A204.1 (cell line): ENCODE data around the gene STXBP6.

ENCODE experiments used
- FAIRE-seq: peaks from 2 replicates; lab custom pipeline; 2012; peaks lifted over from hg19 to GRCh38; lab: Jason Lieb, UNC

The STXBP6 gene

DNA sequence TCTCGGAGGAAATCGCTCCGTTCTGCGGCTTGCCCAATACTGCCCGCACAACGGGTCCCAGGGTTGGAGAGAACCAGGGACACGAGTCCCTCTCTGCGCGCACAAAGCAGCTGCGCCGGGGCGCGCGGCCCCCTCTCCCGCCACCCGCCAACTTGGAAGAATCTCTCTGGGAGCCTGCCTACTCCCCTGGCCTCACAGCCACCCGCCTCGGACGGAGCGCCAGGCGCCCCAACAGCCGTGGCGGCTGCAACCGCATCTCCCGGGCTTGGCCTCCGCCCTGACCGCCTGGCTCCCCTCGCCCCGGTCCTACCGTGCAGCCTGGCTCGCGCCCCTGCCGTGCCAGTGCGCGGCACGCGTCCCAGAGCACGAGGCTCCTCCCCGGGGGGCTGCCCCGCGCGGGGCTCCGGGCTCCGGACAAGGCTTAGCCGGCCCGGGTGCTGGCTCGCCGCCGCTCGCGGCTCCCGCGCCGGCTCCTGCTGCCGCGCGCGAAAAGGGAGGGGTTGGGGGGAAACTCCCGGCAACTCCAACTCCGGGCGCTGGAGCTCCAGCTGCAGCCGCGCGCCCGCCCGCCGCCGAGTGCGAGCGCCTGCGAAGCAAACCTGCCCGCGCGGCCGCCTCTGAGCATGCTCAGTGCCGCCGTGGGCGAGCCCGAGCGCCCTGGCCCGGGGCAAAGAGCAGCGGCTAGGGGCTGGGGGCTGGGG lies at the start of gene STXBP6:
Gene STXBP6 (minus strand): TSS at position 580 of the 701 bp plus-strand sequence. CDS start 75,329 bp downstream, outside the sequence.
- no peak for FAIRE-seq

DNA sequence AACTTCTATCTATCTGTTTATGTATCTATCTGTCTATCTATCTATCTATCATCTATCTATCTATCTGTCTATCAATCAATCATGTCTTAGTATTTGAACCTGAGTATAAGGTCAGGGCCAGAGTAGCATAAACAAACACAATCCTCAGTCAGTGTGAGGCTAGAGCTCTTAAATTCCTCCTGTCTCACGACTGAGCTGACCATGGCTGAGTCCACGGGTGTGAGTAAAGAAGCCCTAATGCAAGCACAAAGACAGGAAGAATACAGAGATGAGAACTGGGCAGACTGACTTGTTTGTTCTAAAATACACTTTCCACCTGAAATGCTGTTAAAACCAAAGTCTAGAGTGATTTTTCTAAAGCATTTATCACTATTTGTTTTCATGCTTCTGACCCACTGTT lies 47.2 kb upstream of the STXBP6 start:
- FAIRE-seq: no peak

DNA sequence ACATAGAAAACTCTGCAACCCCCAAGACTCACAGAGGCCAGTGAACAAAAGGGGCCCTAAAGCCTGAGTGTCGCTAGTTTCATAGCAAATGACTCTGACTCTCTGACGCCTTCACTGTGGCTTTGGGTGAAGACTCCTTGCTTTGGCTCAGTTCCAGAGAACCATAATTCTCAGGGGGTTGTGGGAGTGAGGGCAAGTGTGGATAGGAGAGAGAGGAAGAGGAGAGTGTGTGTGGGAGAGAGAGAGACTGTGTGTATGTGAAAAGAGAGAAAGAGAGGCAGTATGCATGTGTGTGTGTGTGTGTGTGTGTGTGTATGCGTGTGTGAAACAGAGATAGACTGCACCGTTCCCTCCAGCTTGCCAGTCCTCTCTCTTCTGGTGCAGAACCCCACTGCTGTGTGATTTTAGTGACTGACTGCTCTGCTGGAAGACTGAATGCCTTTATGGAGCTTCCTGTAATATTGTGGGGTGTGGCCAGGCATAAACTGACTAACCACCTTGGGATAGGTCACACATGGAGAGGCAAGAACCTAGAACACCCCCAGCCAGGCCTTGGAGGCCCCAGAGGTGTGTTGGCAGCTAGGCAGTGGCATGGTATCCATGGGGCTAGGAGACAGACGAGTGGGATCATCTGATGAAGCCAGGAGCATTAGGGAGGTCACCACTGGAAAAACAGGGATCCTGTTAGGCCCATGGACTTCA lies 45.9 kb upstream of the STXBP6 start:
- FAIRE-seq: no peak

- no peak for FAIRE-seq
These were observed 44.4 kb upstream of the STXBP6 start for GRCh38 chr14:25094171-25094907.

GRCh38 chr14:25092258-25092740 lies 42.4 kb upstream of the STXBP6 start:
- FAIRE-seq: no peak

GRCh38 chr14:25090716-25091454 lies 40.9 kb upstream of the STXBP6 start:
- FAIRE-seq: no peak

DNA sequence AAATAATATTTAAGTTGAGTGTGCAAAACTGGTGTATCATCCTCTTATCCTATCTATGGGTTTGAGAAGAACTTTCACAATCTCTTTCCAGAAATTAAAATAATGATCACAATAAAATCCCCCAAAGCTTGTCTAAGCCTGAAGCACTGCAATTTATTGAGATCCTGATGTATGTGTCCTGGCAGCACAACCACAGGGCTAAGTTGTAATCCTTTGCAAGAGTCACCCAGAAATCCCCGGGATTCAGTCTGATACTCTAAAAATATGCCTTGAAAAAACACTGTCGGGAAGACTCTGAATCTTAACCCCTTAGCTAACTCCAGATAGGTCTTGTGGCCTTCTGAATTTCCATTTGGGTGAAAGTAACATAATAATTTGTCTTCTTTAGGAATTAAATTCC lies 40.3 kb upstream of the STXBP6 start:
- FAIRE-seq: no peak

DNA sequence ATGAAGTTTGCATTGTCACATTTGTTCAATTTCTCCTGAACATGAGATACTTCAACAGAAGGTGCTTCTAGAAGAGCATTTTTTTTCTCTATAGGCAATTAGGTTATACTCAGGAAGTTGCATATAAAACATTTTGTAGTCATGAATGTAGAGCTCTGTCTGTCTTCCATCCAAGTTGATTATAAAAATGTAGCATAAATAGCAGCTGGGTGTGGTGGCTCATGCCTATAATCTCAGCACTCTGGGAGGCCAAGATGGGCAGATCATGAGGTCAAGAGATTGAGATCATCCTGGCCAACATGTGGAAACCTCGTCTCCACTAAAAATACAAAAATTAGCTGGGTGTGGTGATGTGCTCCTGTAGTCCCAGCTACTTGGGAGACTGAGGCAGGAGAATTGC lies 39.5 kb upstream of the STXBP6 start:
- FAIRE-seq: no peak

DNA sequence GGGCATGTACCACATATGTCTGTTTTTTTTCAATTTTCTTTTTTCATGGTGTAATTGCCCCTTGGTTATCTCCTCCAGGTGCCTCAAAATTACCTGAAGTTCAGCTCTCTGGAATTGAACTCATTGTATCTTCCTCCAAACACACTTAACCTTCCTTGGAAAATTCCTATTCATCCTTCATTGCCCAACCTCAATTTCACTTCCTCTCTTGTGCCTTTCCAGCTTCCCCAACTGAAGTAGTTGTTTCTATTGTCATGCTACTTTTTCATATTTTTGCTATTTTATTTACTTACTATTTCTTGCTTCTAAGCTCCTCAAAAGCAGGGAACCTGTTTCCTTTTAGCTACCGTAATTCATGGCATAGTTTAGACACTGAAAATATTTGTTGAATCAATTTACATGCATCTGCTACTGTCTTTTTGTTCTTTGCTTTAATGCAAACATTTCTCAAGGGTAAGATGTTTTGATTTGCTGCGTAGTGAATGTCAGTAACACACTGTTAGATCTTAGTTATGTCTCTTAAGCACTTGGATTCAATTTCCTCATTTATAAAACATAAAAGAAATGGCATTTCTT lies 37.0 kb upstream of the STXBP6 start:
- no peak for FAIRE-seq

- FAIRE-seq: no peak
These were observed 36.1 kb upstream of the STXBP6 start for GRCh38 chr14:25086081-25086480.

DNA sequence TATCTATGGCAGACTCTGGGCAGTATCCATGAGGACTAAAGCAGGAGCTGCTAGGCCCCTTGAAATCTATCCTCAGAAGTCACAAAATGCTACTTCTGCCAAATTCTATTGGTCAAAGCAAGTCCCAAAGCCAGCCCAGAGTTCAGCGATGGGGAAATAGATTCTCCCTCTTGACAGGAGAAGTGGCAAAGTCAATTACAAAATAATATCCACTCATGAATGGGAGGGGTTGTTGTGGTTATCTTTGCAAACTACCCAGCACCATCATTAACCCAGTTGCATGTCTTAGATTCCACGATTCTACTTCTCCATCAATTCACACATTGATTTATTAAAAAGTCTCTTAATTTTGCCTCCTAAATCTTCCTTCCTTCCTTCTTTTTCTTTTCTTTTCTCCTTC lies 30.7 kb upstream of the STXBP6 start:
- no peak for FAIRE-seq

GRCh38 chr14:25079311-25079710 lies 29.4 kb upstream of the STXBP6 start:
- no peak for FAIRE-seq

- FAIRE-seq: no peak
These were observed 24.2 kb upstream of the STXBP6 start for GRCh38 chr14:25074099-25074685.

DNA sequence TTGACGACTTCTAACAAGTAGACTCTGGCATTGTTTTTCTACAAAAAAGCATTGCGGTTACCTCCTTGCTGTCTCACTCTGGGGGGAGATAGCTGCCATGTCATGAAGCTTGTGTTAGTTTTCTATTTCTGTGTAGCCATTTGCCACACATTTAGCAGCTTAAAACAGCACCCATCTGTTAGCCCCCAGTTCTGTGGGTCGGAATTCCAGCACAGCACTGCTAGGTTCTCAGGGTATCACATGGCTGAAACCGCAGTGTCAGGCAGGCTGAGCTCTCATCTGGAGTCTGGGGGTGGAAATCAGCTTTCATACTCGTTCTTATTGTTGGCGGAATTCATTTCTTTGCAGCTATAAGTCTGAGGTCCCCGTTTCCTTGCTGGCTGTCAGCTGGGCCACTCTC lies 19.9 kb upstream of the STXBP6 start:
- no peak for FAIRE-seq

DNA sequence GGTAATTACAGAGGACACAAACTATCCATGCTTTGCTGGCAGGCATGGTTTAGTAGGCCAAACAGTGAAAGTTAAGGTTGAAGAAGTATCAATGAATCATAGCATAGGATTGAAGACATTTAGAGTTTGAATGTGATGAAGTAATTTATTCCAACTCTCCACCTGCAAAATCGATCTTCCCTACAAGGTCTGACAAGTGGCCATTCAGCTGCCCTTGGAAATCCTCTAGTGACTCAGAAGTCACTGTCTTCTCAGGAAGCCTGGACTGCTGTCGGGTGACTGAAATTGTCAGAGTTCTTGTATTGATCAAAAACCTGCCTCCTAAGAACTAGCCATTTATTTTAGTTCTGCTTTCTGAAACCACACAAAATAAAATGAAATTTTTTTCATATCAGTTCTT lies 17.7 kb upstream of the STXBP6 start:
- FAIRE-seq: no peak

GRCh38 chr14:25062022-25062321 lies 12.0 kb upstream of the STXBP6 start:
- no peak for FAIRE-seq

DNA sequence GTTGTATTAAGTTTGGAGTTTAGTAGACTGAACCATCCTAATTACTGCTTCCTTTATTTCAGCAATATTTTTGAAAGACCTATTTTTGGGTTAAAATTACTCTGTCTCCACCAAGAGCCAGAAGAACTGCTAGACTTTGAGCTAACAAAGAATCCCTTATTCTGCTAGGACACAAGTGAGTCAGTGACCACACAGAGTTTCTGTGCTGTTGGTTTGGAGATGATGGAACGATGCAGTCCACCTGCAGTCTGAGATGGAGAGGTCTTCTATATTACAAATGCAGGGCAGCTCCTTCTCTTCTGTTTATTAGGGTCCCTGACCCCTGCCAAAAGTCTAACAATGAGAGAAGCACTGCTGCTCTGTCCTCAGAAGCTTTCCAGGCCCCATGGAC lies 6.7 kb upstream of the STXBP6 start:
- FAIRE-seq: no peak

DNA sequence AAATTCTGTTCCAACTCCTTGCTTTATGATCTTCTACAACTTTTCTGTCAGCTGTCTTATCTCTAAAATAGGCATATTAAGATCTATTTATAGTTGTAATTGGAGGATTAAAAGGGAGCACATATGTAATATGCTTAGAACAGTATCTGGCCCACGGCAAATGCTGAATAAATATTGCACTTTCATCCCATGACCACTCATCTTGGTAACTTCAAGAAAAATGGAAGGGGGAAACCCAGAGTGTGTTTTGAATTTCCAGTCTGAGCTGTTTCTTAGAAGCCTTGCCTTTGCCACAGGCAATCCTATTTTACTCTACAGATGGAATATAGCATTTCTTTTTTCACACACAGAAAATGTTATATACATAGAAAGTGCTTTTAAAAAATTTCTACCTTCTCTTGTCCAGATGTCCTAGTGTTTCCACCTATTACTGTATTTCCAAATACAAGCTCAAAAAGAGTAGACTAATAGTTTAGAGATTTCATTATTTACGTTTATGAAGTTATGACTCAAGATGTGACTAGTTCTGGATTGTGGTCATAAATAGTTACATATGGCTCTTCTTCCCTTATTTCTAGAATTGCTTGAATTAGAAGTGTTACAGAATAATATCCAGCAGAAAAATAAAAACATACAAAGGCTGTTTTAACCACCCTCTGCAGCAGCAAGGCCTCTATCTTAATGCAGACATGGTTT lies 6.2 kb upstream of the STXBP6 start:
- no peak for FAIRE-seq

DNA sequence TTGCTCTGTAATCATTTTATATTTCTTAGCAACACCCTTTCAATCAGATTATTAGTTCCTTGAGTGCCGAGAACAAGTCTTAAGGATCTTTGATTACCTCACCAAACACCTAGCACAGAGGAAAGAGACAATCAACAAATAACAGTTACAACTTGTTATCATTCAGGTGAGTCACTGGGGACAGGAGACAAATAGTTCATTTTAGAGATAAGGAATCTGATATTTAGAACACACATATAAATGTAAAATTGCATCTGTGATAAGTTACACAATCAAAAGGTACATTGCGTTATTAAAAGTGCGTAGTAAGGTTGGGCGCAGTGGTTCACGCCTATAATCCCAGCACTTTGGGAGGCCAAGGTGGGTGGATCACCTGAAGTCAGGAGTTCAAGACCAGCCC lies 5.1 kb upstream of the STXBP6 start:
- FAIRE-seq: no peak

DNA sequence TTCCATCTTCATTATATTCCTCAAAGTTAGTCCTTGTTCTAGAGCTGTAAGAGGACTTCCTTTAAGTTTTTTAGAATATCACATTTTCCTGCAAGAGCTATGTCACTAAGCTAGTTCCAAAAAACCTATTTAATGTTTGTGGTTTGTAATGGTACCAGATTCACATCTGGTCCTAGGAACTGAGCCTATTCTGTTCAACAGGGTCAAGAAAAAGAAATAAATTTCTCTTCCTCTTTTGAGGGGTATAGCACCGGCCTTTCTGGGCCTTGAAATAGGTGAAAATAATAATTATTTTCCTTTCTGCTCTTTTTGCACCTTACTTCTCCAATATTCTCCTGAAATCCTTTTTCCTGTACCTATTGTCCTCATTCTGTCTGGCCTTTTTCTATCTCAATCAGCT lies 3.6 kb upstream of the STXBP6 start:
- FAIRE-seq: no peak

DNA sequence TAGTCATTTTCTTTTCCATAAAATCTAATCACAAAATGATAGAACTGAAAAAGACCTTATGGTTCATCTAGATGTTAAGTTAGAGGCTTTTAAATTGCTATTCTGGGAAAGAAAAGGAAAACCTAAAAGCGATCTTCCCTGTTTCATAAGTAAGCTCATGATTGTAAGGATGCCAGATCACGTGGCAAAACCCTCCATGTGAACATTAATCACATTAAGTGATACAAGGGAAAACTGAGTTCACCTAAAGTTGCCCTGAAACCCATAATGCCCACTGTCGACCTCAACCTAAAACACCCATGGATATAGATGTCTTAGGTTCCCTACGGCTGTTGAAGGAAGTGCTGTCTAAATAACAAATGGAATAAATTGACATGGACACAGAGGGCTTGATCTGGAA lies 3.0 kb upstream of the STXBP6 start:
- no peak for FAIRE-seq
